K562 (cell line): ENCODE results near the gene NINJ2. TPM values are rescaled to one million over a fixed set of nuclear protein-coding genes. Genes with fewer than 3 reads are reported as not detected.

Source experiments
- ATAC-seq: fragments of 200-7000 bp; cut with Tn5 transposase; 3 replicates; pipeline ENCODE4 v1.9.1; 2020; ENCODE audit warnings: moderate library complexity
- BruUV-seq: library from RNA; stranded (reverse); fragments of 400-500 nt; replicated peaks from 2 replicates; lab custom pipeline; 2021; lab: Mats Ljungman, UMichigan
- CTCF ChIA-PET: fragments of 300-600 bp; formaldehyde crosslinking; extraction: SDS; loops from one replicate; lab custom pipeline; 2021; ENCODE audit warnings: low intra/inter-chr PET ratio; lab: Yijun Ruan, JAX
- POLR2A ChIA-PET: fragments of 300-600, 350-650 bp; sonication (Branson Sonifier 250); formaldehyde crosslinking; extraction: SDS; loops from one replicate; lab custom pipeline; 2021; ENCODE audit warnings: antibody characterized with exemption, inconsistent platforms; lab: Yijun Ruan, JAX
- DNase-seq, 4 experiments: peaks; one replicate each; pipeline versions ENCODE4 v3.0.0 to v3.0.0-alpha.2; 2011 to 2018; ENCODE audit warnings: low spot score in 3 of 4, mixed read lengths in 3 of 4; ENCODE audit errors: extremely low read depth in 1 of 4
- FAIRE-seq: peaks from 2 replicates; lab custom pipeline; 2011; peaks lifted over from hg19 to GRCh38; lab: Jason Lieb, UNC
- H2AFZ ChIP-seq: 2 replicates; pipeline ENCODE4 v1.6.0; 2011; ENCODE audit warnings: low read depth, low read length, control low read depth, inconsistent platforms
- H3K27ac ChIP-seq: fragments of 200-600 bp; 3 replicates; pipeline ENCODE4 v1.8.0; 2011; ENCODE audit warnings: low read depth, mild to moderate bottlenecking, control low read depth, inconsistent platforms, low read length, moderate library complexity, mixed read lengths; ENCODE audit errors: extremely low read depth
- H3K27me3 ChIP-seq, 2 experiments: fragments of 300-600 bp in 1 of 2; 2 replicates in 1 of 2; 3 replicates in 1 of 2; pipeline versions ENCODE4 v1.6.0 to v1.8.0; 2011; ENCODE audit warnings: inconsistent platforms in 2 of 2, low read length in 2 of 2, mild to moderate bottlenecking in 1 of 2, mixed read lengths in 1 of 2, moderate library complexity in 1 of 2; ENCODE audit not compliant: control insufficient read depth in 2 of 2, insufficient read depth in 2 of 2
- H3K36me3 ChIP-seq: fragments of 300-600 bp; 3 replicates; pipeline ENCODE4 v1.8.0; 2011; ENCODE audit warnings: mild to moderate bottlenecking, low read length, inconsistent platforms; ENCODE audit not compliant: control insufficient read depth, insufficient read depth
- H3K4me1 ChIP-seq, 2 experiments: fragments of 200-600 bp in 1 of 2; replicated peaks in 1 of 2; 2 replicates in 1 of 2; 3 replicates in 1 of 2; pipeline versions ENCODE4 v1.5.1 to v1.8.0; 2011; ENCODE audit warnings: inconsistent platforms in 2 of 2, low read length in 2 of 2, mild to moderate bottlenecking in 1 of 2, mixed read lengths in 1 of 2, moderate library complexity in 1 of 2; ENCODE audit not compliant: control insufficient read depth in 2 of 2, insufficient read depth in 2 of 2
- H3K4me2 ChIP-seq: 2 replicates; pipeline ENCODE4 v1.6.1; 2011; ENCODE audit warnings: low read length, control low read depth, inconsistent platforms, mixed read lengths; ENCODE audit not compliant: insufficient read depth
- H3K4me3 ChIP-seq: fragments of 200-600 bp; sonication (generic), shearing (Covaris generic); 2 replicates; pipeline ENCODE4 v1.5.1; 2016; ENCODE audit warnings: control low read depth, inconsistent platforms
- H3K79me2 ChIP-seq: fragments of 200-600 bp; 3 replicates; pipeline ENCODE4 v1.8.0; 2011; ENCODE audit warnings: low read length, inconsistent platforms; ENCODE audit not compliant: control insufficient read depth, insufficient read depth
- H3K9ac ChIP-seq, 2 experiments: 2 replicates each; pipeline versions ENCODE4 v1.6.0 to v1.6.1; 2011; ENCODE audit warnings: low read depth in 2 of 2, low read length in 2 of 2, control low read depth in 1 of 2, inconsistent platforms in 1 of 2, mild to moderate bottlenecking in 1 of 2, mixed read lengths in 1 of 2; ENCODE audit not compliant: insufficient read depth in 1 of 2
- H3K9me1 ChIP-seq: one replicate; pipeline ENCODE4 v1.6.0; 2011; ENCODE audit warnings: inconsistent platforms, mild to moderate bottlenecking, low read length, moderate library complexity; ENCODE audit not compliant: control insufficient read depth, insufficient read depth
- H3K9me3 ChIP-seq: replicated peaks from 2 replicates; pipeline ENCODE4 v1.5.1; 2011; ENCODE audit warnings: low read depth, low read length, inconsistent platforms; ENCODE audit not compliant: control insufficient read depth, insufficient read depth
- H4K20me1 ChIP-seq: replicated peaks from 2 replicates; pipeline ENCODE4 v1.6.1; 2011; ENCODE audit warnings: low read length, inconsistent platforms, mixed read lengths; ENCODE audit not compliant: control insufficient read depth, insufficient read depth
- FOXM1 ChIP-seq, 2 experiments: fragments of 450-650 bp in 1 of 2; sonication (generic) in 1 of 2; formaldehyde crosslinking in 1 of 2; IDR thresholded peaks; 2 replicates each; pipeline versions ENCODE4 v1.6.1 to v1.9.0; 2017 to 2022; ENCODE audit warnings: low read depth in 2 of 2, mild to moderate bottlenecking in 2 of 2, missing genetic modification reagents in 1 of 2, moderate library complexity in 1 of 2
- ZBED1 ChIP-seq: IDR thresholded peaks from 2 replicates; pipeline ENCODE4 v1.6.1; 2014
- ZNF583 ChIP-seq: fragments of 250-450 bp; sonication (Bioruptor Pico); IDR thresholded peaks from 2 replicates; pipeline ENCODE4 v1.4.0; 2020
- WGBS: fragments of 100-300 bp; shearing (Covaris generic); methylation state at CpG from one replicate; pipeline ENCODE4 v1.1.6; 2016; ENCODE audit warnings: low coverage, mixed read lengths; ENCODE audit not compliant: insufficient coverage; ENCODE audit errors: missing lambda C conversion rate; 5-methylcytosine and 5-hydroxymethylcytosine counted together
- in situ Hi-C: fragments of 300-500 bp; cut with MboI; formaldehyde crosslinking; loops from 4 replicates; pipeline ENCODE4 v1.15.0; 2018; ENCODE audit warnings: inconsistent platforms, mixed read lengths
- intact Hi-C: fragments of 100-400 bp; cut with micrococcal nuclease; formaldehyde crosslinking; loops from 2 replicates; pipeline ENCODE4 v1.14.2; 2022
- polyA plus RNA-seq, 8 experiments: library from polyadenylated mRNA; depleted of rRNA in 4 of 8; stranded (reverse) in 5 of 8; unstranded in 3 of 8; fragments of >200 nt; fragmentation: Nextera tagmentation in 2 of 8; fragmentation: Illumina TruSeq in 1 of 8; extraction: Ambion mirVana in 2 of 8; extraction: Trizol in 1 of 8; gene quantifications; 2 replicates each; pipeline versions ENCODE4 v1.2.1 to v1.2.3, GENCODE V29; 2011 to 2014; ENCODE audit warnings: inconsistent platforms in 1 of 8, missing spikeins in 1 of 8
- total RNA-seq, 7 experiments: library from RNA; depleted of rRNA in 6 of 7; stranded (reverse); fragments of >200 nt in 6 of 7; fragmentation: Illumina TruSeq in 2 of 7; extraction: Trizol in 2 of 7; gene quantifications; 2 replicates each; pipeline versions ENCODE4 v1.2.1 to v1.2.3, GENCODE V29; 2011 to 2021; ENCODE audit warnings: low replicate concordance in 1 of 7

The NINJ2 gene
- total and polyA plus RNA-seq, 9 of the 15 experiments (the other 6 are each of a cell fraction or from before 2014, with no cell fraction given), result 2.6 to 16.0 (median 4.5) TPM

GRCh38 chr12:647385-648085 is 15.7 kb downstream of the NINJ2 start:
- no TSS peak for BruUV-seq
- peaks cover 36 to 39% of the 10 kb centered on the region in 2 experiments for H3K4me1 ChIP-seq

GRCh38 chr12:646442-647384 is 16.5 kb downstream of the NINJ2 start:
- H3K4me3 ChIP-seq, result no peak overlapping the region
- no peak for TF ChIP-seq ZBED1
- TF ChIP-seq FOXM1 (IDR thresholded peaks at IDR 0.05; ENCODE audit: low read depth), result 0 out of 2 replicates have a peak, but pooled peaks have one; percentile 17
- no peak for TF ChIP-seq FOXM1 (CRISPR knock-in tag; IDR thresholded peaks at IDR 0.05; ENCODE audit: low read depth)
- ChIA-PET CTCF (no interaction called here), POLR2A (interaction anchor here (1.0 to 1.5 kb wide), 5 partner anchors 10 to 108 kb away, joined by 3 to 5 read pairs (median 3); no protein-coding TSS in a partner anchor)
- FAIRE-seq (peak; percentile 65), DNase-seq (peak in 2 of 4 experiments; percentile 33 to 43), ATAC-seq (peak; percentile 8; the same call in 1 of the 3 replicates)
- in situ Hi-C loops (no loop called here), intact Hi-C loops (loop anchor here (1.0 kb wide), 1 partner anchor 106 kb away; the partner anchor contains the start of gene WNK1)
- H3K9me1 ChIP-seq, result no peaks in the 10 kb centered on the region
- H3K4me2 ChIP-seq, result peak overlapping the region; percentile 67
- H3K36me3 ChIP-seq, result no peaks in the 10 kb centered on the region; the same call in 2 of the 3 replicates
- H3K4me1 ChIP-seq, result peaks cover 36 to 45% of the 10 kb centered on the region in 2 experiments
- BruUV-seq, result no TSS peak
- H3K9ac ChIP-seq, result peak overlapping the region; percentile 39 to 73; a peak in 2 of 4 replicates
- H3K27ac ChIP-seq, result peak overlapping the region; percentile 68; the same call in 2 of the 3 replicates
- 48% methylated on average over 10 of the region's 14 CpGs for WGBS
- no peaks in the 10 kb centered on the region for H3K27me3 ChIP-seq
- peak overlapping the region; percentile 88 for H2AFZ ChIP-seq
- no peaks in the 10 kb centered on the region for H4K20me1 ChIP-seq
- H3K79me2 ChIP-seq, result peaks cover 16% of the 10 kb centered on the region
- H3K9me3 ChIP-seq, result no peaks in the 10 kb centered on the region

More at GRCh38 chr12:647385-648085, 15.7 kb downstream of the NINJ2 start:
- POLR2A ChIA-PET, result interaction anchor here (1.1 to 1.5 kb wide), 3 partner anchors 11 to 33 kb away, joined by 3 to 5 read pairs (median 3); no protein-coding TSS in a partner anchor
- Histone ChIP-seq H4K20me1 (no peaks in the 10 kb centered on the region), H2AFZ (no peak overlapping the region), H3K9me3 (no peaks in the 10 kb centered on the region), H3K9me1 (no peaks in the 10 kb centered on the region), H3K27ac (no peak overlapping the region), H3K27me3 (no peaks in the 10 kb centered on the region), H3K36me3 (no peaks in the 10 kb centered on the region; the same call in 2 of the 3 replicates), H3K4me2 (no peak overlapping the region), H3K79me2 (peaks cover 16% of the 10 kb centered on the region), H3K4me3 (no peak overlapping the region), H3K9ac (no peak overlapping the region)
- DNase-seq (no peak), FAIRE-seq (no peak), ATAC-seq (no peak)
- in situ Hi-C loops, result no loop called here
- intact Hi-C loops, result no loop called here
- WGBS, result 71% methylated on average over 7 of the region's 7 CpGs
- TF ChIP-seq ZNF583 (CRISPR knock-in tag), result no peak
- CTCF ChIA-PET, result no interaction called here
